H9 (cell line): ENCODE data around the gene TMEM187. TPM values are rescaled to one million over a fixed set of nuclear protein-coding genes. Genes with fewer than 3 reads are reported as not detected.

Experiments used
- DNase-seq: peaks from one replicate; pipeline ENCODE4 v3.0.0-alpha.2; 2017
- H2AFZ ChIP-seq: one replicate; pipeline ENCODE4 v1.6.1; 2013; ENCODE audit warnings: mild to moderate bottlenecking, low read length, control low read depth, moderate library complexity
- H2AK5ac ChIP-seq: 2 replicates; pipeline ENCODE4 v1.6.1; 2013; ENCODE audit warnings: low read length, control low read depth, mixed read lengths; ENCODE audit not compliant: insufficient read length
- H2BK120ac ChIP-seq: one replicate; pipeline ENCODE4 v1.6.1; 2013; ENCODE audit warnings: low read depth, mild to moderate bottlenecking, low read length, control low read depth, inconsistent platforms; ENCODE audit not compliant: poor library complexity, severe bottlenecking
- H2BK12ac ChIP-seq: 2 replicates; pipeline ENCODE4 v1.6.1; 2013; ENCODE audit warnings: low read length, control low read depth, mixed read lengths, low read depth; ENCODE audit not compliant: insufficient read length
- H2BK15ac ChIP-seq: 2 replicates; pipeline ENCODE4 v1.6.1; 2013; ENCODE audit warnings: low read depth, low read length, control low read depth
- H2BK20ac ChIP-seq: one replicate; pipeline ENCODE4 v1.6.1; 2013; ENCODE audit warnings: low read depth, mild to moderate bottlenecking, low read length, control low read depth, inconsistent platforms; ENCODE audit not compliant: poor library complexity, severe bottlenecking
- H2BK5ac ChIP-seq: 2 replicates; pipeline ENCODE4 v1.6.1; 2013; ENCODE audit warnings: low read length, control low read depth, mixed read lengths; ENCODE audit not compliant: insufficient read length
- H3K14ac ChIP-seq: 2 replicates; pipeline ENCODE4 v1.6.1; 2013; ENCODE audit warnings: low read length, control low read depth; ENCODE audit not compliant: insufficient read depth
- H3K18ac ChIP-seq: 2 replicates; pipeline ENCODE4 v1.6.1; 2013; ENCODE audit warnings: low read depth, mild to moderate bottlenecking, mixed read lengths, low read length, control low read depth; ENCODE audit not compliant: insufficient read length
- H3K23ac ChIP-seq: 2 replicates; pipeline ENCODE4 v1.6.1; 2013; ENCODE audit warnings: low read length, control low read depth, mixed read lengths, low read depth; ENCODE audit not compliant: insufficient read length
- H3K23me2 ChIP-seq: 2 replicates; pipeline ENCODE4 v1.6.1; 2013; ENCODE audit warnings: low read depth, mild to moderate bottlenecking, mixed read lengths, low read length, control low read depth; ENCODE audit not compliant: insufficient read length, poor library complexity, severe bottlenecking
- H3K27ac ChIP-seq: 2 replicates; pipeline ENCODE4 v1.5.1; 2013; ENCODE audit warnings: low read length, control low read depth, mixed read lengths, low read depth; ENCODE audit not compliant: insufficient read length
- H3K27me3 ChIP-seq: 2 replicates; pipeline ENCODE4 v1.6.1; 2013; ENCODE audit warnings: low read length, control low read depth, inconsistent platforms; ENCODE audit not compliant: insufficient read depth
- H3K4ac ChIP-seq: 2 replicates; pipeline ENCODE4 v1.6.1; 2013; ENCODE audit warnings: low read depth, mild to moderate bottlenecking, control low read depth, inconsistent platforms, low read length, moderate library complexity
- H3K4me1 ChIP-seq: 2 replicates; pipeline ENCODE4 v1.6.1; 2013; ENCODE audit warnings: low read length, control low read depth, inconsistent platforms; ENCODE audit not compliant: insufficient read depth
- H3K4me2 ChIP-seq: 2 replicates; pipeline ENCODE4 v1.6.1; 2013; ENCODE audit warnings: low read length, control low read depth, mixed read lengths; ENCODE audit not compliant: insufficient read length, insufficient read depth
- H3K56ac ChIP-seq: 2 replicates; pipeline ENCODE4 v1.6.1; 2013; ENCODE audit warnings: low read depth, mild to moderate bottlenecking, mixed read lengths, low read length, control low read depth; ENCODE audit not compliant: insufficient read length
- H3K79me1 ChIP-seq: 2 replicates; pipeline ENCODE4 v1.6.1; 2013; ENCODE audit warnings: low read depth, mild to moderate bottlenecking, moderate library complexity, low read length, control low read depth, inconsistent platforms; ENCODE audit not compliant: insufficient read depth, poor library complexity, severe bottlenecking
- H3K79me2 ChIP-seq: 2 replicates; pipeline ENCODE4 v1.6.1; 2013; ENCODE audit warnings: low read length, control low read depth, inconsistent platforms; ENCODE audit not compliant: insufficient read depth
- H3K9ac ChIP-seq: 2 replicates; pipeline ENCODE4 v1.6.1; 2013; ENCODE audit warnings: low read length, control low read depth, mixed read lengths; ENCODE audit not compliant: insufficient read length; ENCODE audit errors: extremely low read depth
- H3K9me3 ChIP-seq: one replicate; pipeline ENCODE4 v1.6.1; 2013; ENCODE audit warnings: low read depth, low read length, inconsistent platforms; ENCODE audit not compliant: control insufficient read depth
- H3T11ph ChIP-seq: one replicate; pipeline ENCODE4 v1.6.1; 2013; ENCODE audit warnings: mild to moderate bottlenecking, low read length, control low read depth, inconsistent platforms
- H4K20me1 ChIP-seq: one replicate; pipeline ENCODE4 v1.6.1; 2013; ENCODE audit not compliant: control insufficient read depth, insufficient read length, insufficient read depth
- H4K5ac ChIP-seq: 2 replicates; pipeline ENCODE4 v1.6.1; 2013; ENCODE audit warnings: low read depth, mild to moderate bottlenecking, mixed read lengths, low read length, control low read depth; ENCODE audit not compliant: insufficient read length
- H4K8ac ChIP-seq: replicated peaks from 2 replicates; pipeline ENCODE4 v1.6.1; 2013; ENCODE audit warnings: low read length, control low read depth, mixed read lengths, low read depth; ENCODE audit not compliant: insufficient read length
- H4K91ac ChIP-seq: 2 replicates; pipeline ENCODE4 v1.6.1; 2013; ENCODE audit warnings: low read depth, mild to moderate bottlenecking, moderate library complexity, mixed read lengths, low read length, control low read depth; ENCODE audit not compliant: insufficient read length
- H3K27ac Mint-ChIP-seq, 3 experiments: 2 replicates in 2 of 3; 3 replicates in 1 of 3; pipeline ENCODE4 v1.8.0; 2020 to 2021; ENCODE audit warnings: mixed read lengths in 3 of 3, mild to moderate bottlenecking in 1 of 3, moderate library complexity in 1 of 3
- H3K27me3 Mint-ChIP-seq: 2 replicates; pipeline ENCODE4 v1.8.0; 2021; ENCODE audit warnings: low read depth, mild to moderate bottlenecking, moderate library complexity, mixed read lengths
- H3K36me3 Mint-ChIP-seq, 3 experiments: 2 replicates in 2 of 3; 3 replicates in 1 of 3; pipeline ENCODE4 v1.8.0; 2020 to 2021; ENCODE audit warnings: low read depth in 3 of 3, mixed read lengths in 3 of 3; ENCODE audit not compliant: insufficient read depth in 1 of 3
- H3K4me1 Mint-ChIP-seq, 2 experiments: 2 replicates each; pipeline ENCODE4 v1.8.0; 2020; ENCODE audit warnings: mixed read lengths in 2 of 2
- H3K4me3 Mint-ChIP-seq, 2 experiments: 2 replicates in 1 of 2; 3 replicates in 1 of 2; pipeline ENCODE4 v1.8.0; 2020 to 2021; ENCODE audit warnings: mild to moderate bottlenecking in 2 of 2, mixed read lengths in 2 of 2, moderate library complexity in 1 of 2
- H3K9me3 Mint-ChIP-seq, 2 experiments: 2 replicates in 1 of 2; 3 replicates in 1 of 2; pipeline ENCODE4 v1.8.0; 2020; ENCODE audit warnings: mild to moderate bottlenecking in 2 of 2, mixed read lengths in 2 of 2, moderate library complexity in 1 of 2
- CTCF ChIP-seq: fragments of 200-600 bp; sonication (generic); conservative IDR thresholded peaks from 3 replicates; pipeline ENCODE4 v1.8.0; 2021; ENCODE audit warnings: antibody characterized with exemption, mild to moderate bottlenecking
- WGBS: extraction: QIAGEN DNeasy Blood & Tissue Kit; methylation state at CpG from one replicate; pipeline ENCODE4 v1.1.7; 2013; ENCODE audit warnings: missing lambda C conversion rate, low lambda C conversion rate, mixed read lengths; ENCODE audit not compliant: insufficient read length; ENCODE audit errors: extremely low coverage; 5-methylcytosine and 5-hydroxymethylcytosine counted together
- total RNA-seq: library from RNA; stranded (reverse); gene quantifications from 2 replicates; pipeline ENCODE4 v1.2.1, GENCODE V29; 2021

The TMEM187 gene
- total RNA-seq, 1 experiment from 2014 or later = 2.7 TPM

- no peaks in the 10 kb centered on the region for H3K27me3 ChIP-seq
- H3K23ac ChIP-seq = no peak within 1 kb of the TSS
- no peak for TF ChIP-seq CTCF
- H3K79me2 ChIP-seq = peaks cover 30% of the 10 kb centered on the region; the same call in 1 of the 2 replicates
- peak within 1 kb of the TSS; percentile 81 for H4K91ac ChIP-seq
- Mint-ChIP-seq H3K4me1 (peaks cover 33 to 45% of the 10 kb centered on the region in 2 experiments), H3K27me3 (no peaks in the 10 kb centered on the region), H3K27ac (peak within 1 kb of the TSS; percentile 100), H3K36me3 (peaks cover 8 to 22% (median 11%) of the 10 kb centered on the region in 3 experiments), H3K4me3 (peak within 1 kb of the TSS; percentile 100), H3K9me3 (peaks cover 4 to 6% of the 10 kb centered on the region in 2 experiments; a peak in 3 of 5 replicates)
- peak within 1 kb of the TSS; percentile 88 for H4K5ac ChIP-seq
- peak within 1 kb of the TSS; percentile 100 for H3K18ac ChIP-seq
- H3K4me2 ChIP-seq = peak within 1 kb of the TSS; percentile 80
- H2BK5ac ChIP-seq = peak within 1 kb of the TSS; percentile 94
- H3K23me2 ChIP-seq = peaks cover 18% of the 10 kb centered on the region
- peak within 1 kb of the TSS; percentile 88; the same call in 1 of the 2 replicates for H3K4ac ChIP-seq
- peak within 1 kb of the TSS; percentile 83 for H3K56ac ChIP-seq
- peak within 1 kb of the TSS; percentile 94 for H3K27ac ChIP-seq
- H2AFZ ChIP-seq = no peak within 1 kb of the TSS
- peak within 1 kb of the TSS; percentile 98 for H2BK120ac ChIP-seq
- H3K9ac ChIP-seq = peak within 1 kb of the TSS; percentile 99
- H3T11ph ChIP-seq = no peak within 1 kb of the TSS
- peak within 1 kb of the TSS; percentile 41 for H2BK12ac ChIP-seq
- H3K4me1 ChIP-seq = peaks cover 4% of the 10 kb centered on the region; the same call in 1 of the 2 replicates
- no peaks in the 10 kb centered on the region for H3K79me1 ChIP-seq
- no peak within 1 kb of the TSS for H4K8ac ChIP-seq
- H2BK20ac ChIP-seq = no peak within 1 kb of the TSS
- H3K14ac ChIP-seq = peak within 1 kb of the TSS; percentile 100
- H2AK5ac ChIP-seq = no peak within 1 kb of the TSS
- no peaks in the 10 kb centered on the region for H4K20me1 ChIP-seq
- DNase-seq = peak; percentile 86
- no CpG with 5 or more reads among the region's 96 CpGs for WGBS
- H3K9me3 ChIP-seq = no peaks in the 10 kb centered on the region
- no peak within 1 kb of the TSS; the same call in 1 of the 2 replicates for H2BK15ac ChIP-seq
Observed at GRCh38 chrX:153971450-153972367, 845 bp upstream of the TMEM187 start, which contains the start of gene HCFC1. TSS of gene HCFC1 (minus strand) at chrX:153971818. CDS start at chrX:153970840, 978 bp downstream.
